ENCODE data around the gene TMEM100. TPM values are rescaled to one million over a fixed set of nuclear protein-coding genes. Genes with fewer than 3 reads are reported as not detected.
"Not testable (repeated sequence)": the region's sequence is repeated elsewhere in the genome, so short reads cannot be mapped to it uniquely, and the experiment has no call there.

Gene TMEM100
- total and polyA plus RNA-seq, 2 donors: 1.8 to 6.0 TPM

- Histone ChIP-seq H3K4me3 (ENCODE audit: low read length in 2 of 2) (no peak overlapping the region), H3K36me3 (ENCODE audit: control insufficient read depth in 2 of 2, insufficient read depth in 2 of 2, low read length in 1 of 2) (no peaks in the 10 kb centered on the region), H3K27ac (ENCODE audit: low read depth in 1 of 2, low read length in 1 of 2) (no peak overlapping the region), H3K9me3 (ENCODE audit: control insufficient read depth in 2 of 2, insufficient read depth in 1 of 2, low read length in 1 of 2) (no peaks in the 10 kb centered on the region), H3K4me1 (ENCODE audit: control insufficient read depth in 2 of 2, insufficient read depth in 2 of 2, low read length in 2 of 2) (no peaks in the 10 kb centered on the region), H3K27me3 (ENCODE audit: control insufficient read depth in 2 of 2, insufficient read depth in 1 of 2, low read length in 1 of 2) (no peaks in the 10 kb centered on the region)
- DNase-seq (ENCODE audit: low read depth in 6 of 9, low spot score in 9 of 9): no peak
- WGBS: 89% methylated on average over 1 of the region's 1 CpG
Measured at GRCh38 chr17:55681342-55681700, 41.3 kb downstream of the TMEM100 start.

GRCh38 chr17:55680686-55681341 is 41.9 kb downstream of the TMEM100 start:
- Histone ChIP-seq H3K4me3 (ENCODE audit: low read length in 2 of 2) (no peak overlapping the region), H3K36me3 (ENCODE audit: control insufficient read depth in 2 of 2, insufficient read depth in 2 of 2, low read length in 1 of 2) (no peaks in the 10 kb centered on the region), H3K9me3 (ENCODE audit: control insufficient read depth in 2 of 2, insufficient read depth in 1 of 2, low read length in 1 of 2) (no peaks in the 10 kb centered on the region), H3K27ac (ENCODE audit: low read depth in 1 of 2, low read length in 1 of 2) (no peak overlapping the region), H3K4me1 (ENCODE audit: control insufficient read depth in 2 of 2, insufficient read depth in 2 of 2, low read length in 2 of 2) (no peaks in the 10 kb centered on the region), H3K27me3 (ENCODE audit: control insufficient read depth in 2 of 2, insufficient read depth in 1 of 2, low read length in 1 of 2) (no peaks in the 10 kb centered on the region)
- no peak for DNase-seq (ENCODE audit: low read depth in 6 of 9, low spot score in 9 of 9)
- 94% methylated on average over 4 of the region's 4 CpGs for WGBS

GRCh38 chr17:55677446-55677845 is 45.2 kb downstream of the TMEM100 start:
- DNase-seq (ENCODE audit: low read depth in 6 of 9, low spot score in 9 of 9): no peak

GRCh38 chr17:55676274-55676673 is 46.4 kb downstream of the TMEM100 start:
- no peaks in the 10 kb centered on the region for H3K36me3 ChIP-seq (ENCODE audit: control insufficient read depth in 2 of 2, insufficient read depth in 2 of 2, low read length in 1 of 2)
- 93% methylated on average over 1 of the region's 1 CpG for WGBS
- no peaks in the 10 kb centered on the region for H3K4me1 ChIP-seq (ENCODE audit: control insufficient read depth in 2 of 2, insufficient read depth in 2 of 2, low read length in 2 of 2)
- no peak overlapping the region for H3K27ac ChIP-seq (ENCODE audit: low read depth in 1 of 2, low read length in 1 of 2)
- no peaks in the 10 kb centered on the region for H3K9me3 ChIP-seq (ENCODE audit: control insufficient read depth in 2 of 2, insufficient read depth in 1 of 2, low read length in 1 of 2)
- H3K27me3 ChIP-seq (ENCODE audit: control insufficient read depth in 2 of 2, insufficient read depth in 1 of 2, low read length in 1 of 2): no peaks in the 10 kb centered on the region
- H3K4me3 ChIP-seq (ENCODE audit: low read length in 2 of 2): no peak overlapping the region
- DNase-seq (ENCODE audit: low read depth in 6 of 9, low spot score in 9 of 9): no peak

More at GRCh38 chr17:55677446-55677845, 45.2 kb downstream of the TMEM100 start:
- Histone ChIP-seq H3K27ac (ENCODE audit: low read depth in 1 of 2, low read length in 1 of 2) (no peak overlapping the region), H3K4me3 (ENCODE audit: low read length in 2 of 2) (no peak overlapping the region), H3K4me1 (ENCODE audit: control insufficient read depth in 2 of 2, insufficient read depth in 2 of 2, low read length in 2 of 2) (no peaks in the 10 kb centered on the region), H3K27me3 (ENCODE audit: control insufficient read depth in 2 of 2, insufficient read depth in 1 of 2, low read length in 1 of 2) (no peaks in the 10 kb centered on the region), H3K9me3 (ENCODE audit: control insufficient read depth in 2 of 2, insufficient read depth in 1 of 2, low read length in 1 of 2) (no peaks in the 10 kb centered on the region), H3K36me3 (ENCODE audit: control insufficient read depth in 2 of 2, insufficient read depth in 2 of 2, low read length in 1 of 2) (no peaks in the 10 kb centered on the region)
- 81% methylated on average over 1 of the region's 1 CpG for WGBS

GRCh38 chr17:55673743-55674506 is 48.7 kb downstream of the TMEM100 start:
- Histone ChIP-seq H3K27me3 (ENCODE audit: control insufficient read depth in 2 of 2, insufficient read depth in 1 of 2, low read length in 1 of 2) (no peaks in the 10 kb centered on the region), H3K4me3 (ENCODE audit: low read length in 2 of 2) (no peak overlapping the region), H3K9me3 (ENCODE audit: control insufficient read depth in 2 of 2, insufficient read depth in 1 of 2, low read length in 1 of 2) (no peaks in the 10 kb centered on the region), H3K4me1 (ENCODE audit: control insufficient read depth in 2 of 2, insufficient read depth in 2 of 2, low read length in 2 of 2) (no peaks in the 10 kb centered on the region), H3K36me3 (ENCODE audit: control insufficient read depth in 2 of 2, insufficient read depth in 2 of 2, low read length in 1 of 2) (no peaks in the 10 kb centered on the region), H3K27ac (ENCODE audit: low read depth in 1 of 2, low read length in 1 of 2) (no peak overlapping the region)
- no peak for DNase-seq (ENCODE audit: low read depth in 6 of 9, low spot score in 9 of 9)
- WGBS: 97% methylated on average over 3 of the region's 3 CpGs

GRCh38 chr17:55672585-55673501 is 49.8 kb downstream of the TMEM100 start:
- 90% methylated on average over 3 of the region's 3 CpGs for WGBS
- no peak for DNase-seq (ENCODE audit: low read depth in 6 of 9, low spot score in 9 of 9)
- Histone ChIP-seq H3K4me3 (ENCODE audit: low read length in 2 of 2) (no peak overlapping the region), H3K4me1 (ENCODE audit: control insufficient read depth in 2 of 2, insufficient read depth in 2 of 2, low read length in 2 of 2) (no peaks in the 10 kb centered on the region), H3K27me3 (ENCODE audit: control insufficient read depth in 2 of 2, insufficient read depth in 1 of 2, low read length in 1 of 2) (no peaks in the 10 kb centered on the region), H3K27ac (ENCODE audit: low read depth in 1 of 2, low read length in 1 of 2) (no peak overlapping the region), H3K36me3 (ENCODE audit: control insufficient read depth in 2 of 2, insufficient read depth in 2 of 2, low read length in 1 of 2) (no peaks in the 10 kb centered on the region), H3K9me3 (ENCODE audit: control insufficient read depth in 2 of 2, insufficient read depth in 1 of 2, low read length in 1 of 2) (no peaks in the 10 kb centered on the region)

- H3K27ac ChIP-seq (ENCODE audit: low read depth in 1 of 2, low read length in 1 of 2): not testable (repeated sequence)
Measured at GRCh38 chr17:55672010-55672409, 50.7 kb downstream of the TMEM100 start.

More at GRCh38 chr17:55672010-55672409, 50.7 kb downstream of the TMEM100 start:
- H3K36me3 ChIP-seq (ENCODE audit: control insufficient read depth in 2 of 2, insufficient read depth in 2 of 2, low read length in 1 of 2); H3K4me1 ChIP-seq (ENCODE audit: control insufficient read depth in 2 of 2, insufficient read depth in 2 of 2, low read length in 2 of 2); H3K9me3 ChIP-seq (ENCODE audit: control insufficient read depth in 2 of 2, insufficient read depth in 1 of 2, low read length in 1 of 2); H3K27me3 ChIP-seq (ENCODE audit: control insufficient read depth in 2 of 2, insufficient read depth in 1 of 2, low read length in 1 of 2); DNase-seq (ENCODE audit: low read depth in 6 of 9, low spot score in 9 of 9); H3K4me3 ChIP-seq (ENCODE audit: low read length in 2 of 2): not testable (repeated sequence)
